PC-3 (cell line): ENCODE results near the gene STPG2.

ENCODE experiments used
- EZH2 ChIP-seq: fragments of 300-600 bp; sonication (generic); IDR thresholded peaks from one replicate; pipeline ENCODE4 v1.6.1; 2017; ENCODE audit warnings: antibody characterized with exemption, mild to moderate bottlenecking, low read length; ENCODE audit not compliant: unreplicated experiment
- EZH2phosphoT487 ChIP-seq: fragments of 300-600 bp; sonication (generic); IDR thresholded peaks from 2 replicates; pipeline ENCODE4 v1.6.1; 2018; ENCODE audit warnings: mild to moderate bottlenecking, antibody characterized with exemption, low read length, borderline replicate concordance
- TF ChIP-seq, protein P1 (sequence below): fragments of 300-600 bp; sonication (generic); conservative IDR thresholded peaks from 2 replicates; pipeline ENCODE4 v1.5.1; 2017; ENCODE audit warnings: antibody characterized with exemption, low read depth, mild to moderate bottlenecking, low read length

DNA sequence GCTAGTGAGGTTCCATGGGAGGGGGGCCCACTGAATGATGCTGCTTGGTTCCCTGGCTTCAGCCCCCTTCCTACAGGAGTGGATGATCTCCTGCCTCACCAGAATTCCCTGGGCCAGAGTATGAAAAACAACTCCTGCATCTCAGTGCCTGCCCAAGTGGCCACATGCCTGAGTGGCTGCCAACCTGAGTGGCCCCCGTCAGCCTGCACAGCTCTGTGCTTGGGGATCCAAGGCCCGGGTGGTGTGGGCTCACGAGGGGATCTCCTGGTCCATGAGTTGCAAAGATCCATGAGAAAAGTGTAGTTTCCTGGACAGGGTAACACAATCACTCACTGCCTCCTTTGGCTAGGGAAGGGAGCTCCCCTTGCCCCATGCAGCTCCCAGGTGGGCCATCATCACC is 17.1 kb downstream of the STPG2 start:
- TF ChIP-seq, protein P1, sequence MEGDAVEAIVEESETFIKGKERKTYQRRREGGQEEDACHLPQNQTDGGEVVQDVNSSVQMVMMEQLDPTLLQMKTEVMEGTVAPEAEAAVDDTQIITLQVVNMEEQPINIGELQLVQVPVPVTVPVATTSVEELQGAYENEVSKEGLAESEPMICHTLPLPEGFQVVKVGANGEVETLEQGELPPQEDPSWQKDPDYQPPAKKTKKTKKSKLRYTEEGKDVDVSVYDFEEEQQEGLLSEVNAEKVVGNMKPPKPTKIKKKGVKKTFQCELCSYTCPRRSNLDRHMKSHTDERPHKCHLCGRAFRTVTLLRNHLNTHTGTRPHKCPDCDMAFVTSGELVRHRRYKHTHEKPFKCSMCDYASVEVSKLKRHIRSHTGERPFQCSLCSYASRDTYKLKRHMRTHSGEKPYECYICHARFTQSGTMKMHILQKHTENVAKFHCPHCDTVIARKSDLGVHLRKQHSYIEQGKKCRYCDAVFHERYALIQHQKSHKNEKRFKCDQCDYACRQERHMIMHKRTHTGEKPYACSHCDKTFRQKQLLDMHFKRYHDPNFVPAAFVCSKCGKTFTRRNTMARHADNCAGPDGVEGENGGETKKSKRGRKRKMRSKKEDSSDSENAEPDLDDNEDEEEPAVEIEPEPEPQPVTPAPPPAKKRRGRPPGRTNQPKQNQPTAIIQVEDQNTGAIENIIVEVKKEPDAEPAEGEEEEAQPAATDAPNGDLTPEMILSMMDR: no peak
- TF ChIP-seq EZH2 (no peak), EZH2phosphoT487 (no peak)
